ENCODE data around the gene LCP1.

LCP1 gene

DNA sequence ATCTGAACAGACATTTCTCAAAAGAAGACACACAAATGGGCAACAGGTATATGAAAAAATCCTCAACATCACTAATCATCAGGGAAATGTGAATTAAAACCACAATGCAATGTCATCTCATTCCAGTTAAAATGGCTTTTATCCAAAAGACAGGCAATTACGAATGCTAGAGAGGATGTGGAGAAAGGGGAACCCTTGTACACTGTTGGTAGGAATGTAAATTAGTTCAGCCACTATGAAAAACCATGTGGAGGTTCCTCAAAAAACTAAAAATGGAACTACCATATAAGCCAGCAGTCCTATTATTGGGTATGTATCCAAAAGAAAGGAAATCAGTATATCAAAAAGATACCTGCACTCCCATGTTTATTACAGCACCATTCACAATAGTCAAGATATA lies 104.7 kb downstream of the LCP1 start:
- CTCF ChIA-PET: no interaction called here
- Histone ChIP-seq H3K27ac (ENCODE audit: extremely low read depth, low read depth, low read length) (no peak overlapping the region), H3K4me3 (ENCODE audit: low read depth, low read length) (no peak overlapping the region), H3K9me3 (ENCODE audit: control insufficient read depth, insufficient read depth, low read depth, low read length) (no peaks in the 10 kb centered on the region), H3K4me1 (ENCODE audit: control insufficient read depth, insufficient read depth, low read length) (no peaks in the 10 kb centered on the region), H3K36me3 (ENCODE audit: control insufficient read depth in 2 of 2, insufficient read depth in 1 of 2, low read length in 2 of 2) (no peaks in the 10 kb centered on the region)
- TF ChIP-seq, protein P1, sequence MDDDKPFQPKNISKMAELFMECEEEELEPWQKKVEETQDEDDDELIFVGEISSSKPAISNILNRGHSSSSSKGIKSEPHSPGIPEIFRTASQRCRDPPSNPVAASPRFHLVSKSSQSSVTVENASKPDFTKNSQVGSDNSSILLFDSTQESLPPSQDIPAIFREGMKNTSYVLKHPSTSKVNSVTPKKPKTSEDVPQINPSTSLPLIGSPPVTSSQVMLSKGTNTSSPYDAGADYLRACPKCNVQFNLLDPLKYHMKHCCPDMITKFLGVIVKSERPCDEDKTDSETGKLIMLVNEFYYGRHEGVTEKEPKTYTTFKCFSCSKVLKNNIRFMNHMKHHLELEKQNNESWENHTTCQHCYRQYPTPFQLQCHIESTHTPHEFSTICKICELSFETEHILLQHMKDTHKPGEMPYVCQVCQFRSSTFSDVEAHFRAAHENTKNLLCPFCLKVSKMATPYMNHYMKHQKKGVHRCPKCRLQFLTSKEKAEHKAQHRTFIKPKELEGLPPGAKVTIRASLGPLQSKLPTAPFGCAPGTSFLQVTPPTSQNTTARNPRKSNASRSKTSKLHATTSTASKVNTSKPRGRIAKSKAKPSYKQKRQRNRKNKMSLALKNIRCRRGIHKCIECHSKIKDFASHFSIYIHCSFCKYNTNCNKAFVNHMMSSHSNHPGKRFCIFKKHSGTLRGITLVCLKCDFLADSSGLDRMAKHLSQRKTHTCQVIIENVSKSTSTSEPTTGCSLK (tag by site-specific recombination; IDR thresholded peaks at IDR 0.05): no peak
- TF ChIP-seq SCRT2 (tag by site-specific recombination; IDR thresholded peaks at IDR 0.05): 0 out of 2 replicates have a peak, but pooled peaks have one; percentile 17
- POLR2A ChIA-PET: no interaction called here

DNA sequence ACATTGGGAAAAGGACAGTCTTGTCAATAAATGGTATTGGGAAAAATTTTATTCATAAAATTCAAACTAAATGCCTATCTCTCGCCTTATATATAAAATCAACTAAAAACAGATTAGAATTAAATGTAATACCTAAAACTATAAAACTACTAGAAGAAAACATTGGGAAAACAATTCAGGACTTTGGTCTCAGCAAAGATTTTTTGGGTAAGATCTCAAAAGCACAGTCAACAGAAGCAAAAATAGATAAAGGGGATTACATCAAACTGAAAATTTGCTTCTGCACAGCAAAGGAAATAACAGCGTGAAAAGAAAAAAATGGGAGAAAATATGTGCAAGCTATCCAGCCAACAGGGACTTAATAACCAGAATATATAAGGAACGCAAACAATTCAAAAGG lies 105.2 kb downstream of the LCP1 start:
- H3K27ac ChIP-seq (ENCODE audit: extremely low read depth, low read depth, low read length): no peak overlapping the region
- H3K9me3 ChIP-seq (ENCODE audit: control insufficient read depth, insufficient read depth, low read depth, low read length): no peaks in the 10 kb centered on the region
- CTCF ChIA-PET: no interaction called here
- H3K36me3 ChIP-seq (ENCODE audit: control insufficient read depth in 2 of 2, insufficient read depth in 1 of 2, low read length in 2 of 2): no peaks in the 10 kb centered on the region
- H3K4me3 ChIP-seq (ENCODE audit: low read depth, low read length): no peak overlapping the region
- POLR2A ChIA-PET: no interaction called here
- TF ChIP-seq ZBTB17 (tag by site-specific recombination; IDR thresholded peaks at IDR 0.05) (no peak), OVOL3 (tag by site-specific recombination; IDR thresholded peaks at IDR 0.05) (no peak), ZNF416 (tag by site-specific recombination; IDR thresholded peaks at IDR 0.05) (no peak), SETDB1 (IDR thresholded peaks at IDR 0.05; ENCODE audit: insufficient read length, low read length) (no peak), BCL11B (tag by site-specific recombination; IDR thresholded peaks at IDR 0.05; ENCODE audit: low read depth) (no peak), ZNF121 (tag by site-specific recombination; IDR thresholded peaks at IDR 0.05) (no peak), SP7 (tag by site-specific recombination; IDR thresholded peaks at IDR 0.05) (no peak), ZNF521 (tag by site-specific recombination; IDR thresholded peaks at IDR 0.05) (no peak), ZFP37 (tag by site-specific recombination; IDR thresholded peaks at IDR 0.05) (no peak), ZNF76 (tag by site-specific recombination; IDR thresholded peaks at IDR 0.05; ENCODE audit: borderline replicate concordance, low read depth) (no peak), ZNF747 (tag by site-specific recombination; IDR thresholded peaks at IDR 0.05) (no peak)
- TF ChIP-seq, protein P2, sequence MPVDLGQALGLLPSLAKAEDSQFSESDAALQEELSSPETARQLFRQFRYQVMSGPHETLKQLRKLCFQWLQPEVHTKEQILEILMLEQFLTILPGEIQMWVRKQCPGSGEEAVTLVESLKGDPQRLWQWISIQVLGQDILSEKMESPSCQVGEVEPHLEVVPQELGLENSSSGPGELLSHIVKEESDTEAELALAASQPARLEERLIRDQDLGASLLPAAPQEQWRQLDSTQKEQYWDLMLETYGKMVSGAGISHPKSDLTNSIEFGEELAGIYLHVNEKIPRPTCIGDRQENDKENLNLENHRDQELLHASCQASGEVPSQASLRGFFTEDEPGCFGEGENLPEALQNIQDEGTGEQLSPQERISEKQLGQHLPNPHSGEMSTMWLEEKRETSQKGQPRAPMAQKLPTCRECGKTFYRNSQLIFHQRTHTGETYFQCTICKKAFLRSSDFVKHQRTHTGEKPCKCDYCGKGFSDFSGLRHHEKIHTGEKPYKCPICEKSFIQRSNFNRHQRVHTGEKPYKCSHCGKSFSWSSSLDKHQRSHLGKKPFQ (tag by site-specific recombination; IDR thresholded peaks at IDR 0.05): no peak
- TF ChIP-seq, protein P3, sequence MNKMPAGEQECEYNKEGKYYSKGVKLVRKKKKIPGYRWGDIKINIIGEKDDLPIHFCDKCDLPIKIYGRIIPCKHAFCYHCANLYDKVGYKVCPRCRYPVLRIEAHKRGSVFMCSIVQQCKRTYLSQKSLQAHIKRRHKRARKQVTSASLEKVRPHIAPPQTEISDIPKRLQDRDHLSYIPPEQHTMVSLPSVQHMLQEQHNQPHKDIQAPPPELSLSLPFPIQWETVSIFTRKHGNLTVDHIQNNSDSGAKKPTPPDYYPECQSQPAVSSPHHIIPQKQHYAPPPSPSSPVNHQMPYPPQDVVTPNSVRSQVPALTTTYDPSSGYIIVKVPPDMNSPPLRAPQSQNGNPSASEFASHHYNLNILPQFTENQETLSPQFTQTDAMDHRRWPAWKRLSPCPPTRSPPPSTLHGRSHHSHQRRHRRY (tag by site-specific recombination; IDR thresholded peaks at IDR 0.05): no peak
- TF ChIP-seq, protein P4, sequence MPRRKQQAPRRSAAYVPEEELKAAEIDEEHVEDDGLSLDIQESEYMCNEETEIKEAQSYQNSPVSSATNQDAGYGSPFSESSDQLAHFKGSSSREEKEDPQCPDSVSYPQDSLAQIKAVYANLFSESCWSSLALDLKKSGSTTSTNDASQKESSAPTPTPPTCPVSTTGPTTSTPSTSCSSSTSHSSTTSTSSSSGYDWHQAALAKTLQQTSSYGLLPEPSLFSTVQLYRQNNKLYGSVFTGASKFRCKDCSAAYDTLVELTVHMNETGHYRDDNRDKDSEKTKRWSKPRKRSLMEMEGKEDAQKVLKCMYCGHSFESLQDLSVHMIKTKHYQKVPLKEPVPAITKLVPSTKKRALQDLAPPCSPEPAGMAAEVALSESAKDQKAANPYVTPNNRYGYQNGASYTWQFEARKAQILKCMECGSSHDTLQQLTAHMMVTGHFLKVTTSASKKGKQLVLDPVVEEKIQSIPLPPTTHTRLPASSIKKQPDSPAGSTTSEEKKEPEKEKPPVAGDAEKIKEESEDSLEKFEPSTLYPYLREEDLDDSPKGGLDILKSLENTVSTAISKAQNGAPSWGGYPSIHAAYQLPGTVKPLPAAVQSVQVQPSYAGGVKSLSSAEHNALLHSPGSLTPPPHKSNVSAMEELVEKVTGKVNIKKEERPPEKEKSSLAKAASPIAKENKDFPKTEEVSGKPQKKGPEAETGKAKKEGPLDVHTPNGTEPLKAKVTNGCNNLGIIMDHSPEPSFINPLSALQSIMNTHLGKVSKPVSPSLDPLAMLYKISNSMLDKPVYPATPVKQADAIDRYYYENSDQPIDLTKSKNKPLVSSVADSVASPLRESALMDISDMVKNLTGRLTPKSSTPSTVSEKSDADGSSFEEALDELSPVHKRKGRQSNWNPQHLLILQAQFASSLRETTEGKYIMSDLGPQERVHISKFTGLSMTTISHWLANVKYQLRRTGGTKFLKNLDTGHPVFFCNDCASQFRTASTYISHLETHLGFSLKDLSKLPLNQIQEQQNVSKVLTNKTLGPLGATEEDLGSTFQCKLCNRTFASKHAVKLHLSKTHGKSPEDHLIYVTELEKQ (tag by site-specific recombination; IDR thresholded peaks at IDR 0.05; ENCODE audit: borderline replicate concordance): no peak
- no peaks in the 10 kb centered on the region for H3K4me1 ChIP-seq (ENCODE audit: control insufficient read depth, insufficient read depth, low read length)
